H9 (cell line): ENCODE measurements around the gene LHFPL5. TPM values are rescaled to one million over a fixed set of nuclear protein-coding genes. Genes with fewer than 3 reads are reported as not detected.

Experiments
- DNase-seq: peaks from one replicate; pipeline ENCODE4 v3.0.0-alpha.2; 2017
- H2AFZ ChIP-seq: one replicate; pipeline ENCODE4 v1.6.1; 2013; ENCODE audit warnings: mild to moderate bottlenecking, low read length, control low read depth, moderate library complexity
- H2AK5ac ChIP-seq: 2 replicates; pipeline ENCODE4 v1.6.1; 2013; ENCODE audit warnings: low read length, control low read depth, mixed read lengths; ENCODE audit not compliant: insufficient read length
- H2BK120ac ChIP-seq: one replicate; pipeline ENCODE4 v1.6.1; 2013; ENCODE audit warnings: low read depth, mild to moderate bottlenecking, low read length, control low read depth, inconsistent platforms; ENCODE audit not compliant: poor library complexity, severe bottlenecking
- H2BK12ac ChIP-seq: 2 replicates; pipeline ENCODE4 v1.6.1; 2013; ENCODE audit warnings: low read length, control low read depth, mixed read lengths, low read depth; ENCODE audit not compliant: insufficient read length
- H2BK15ac ChIP-seq: 2 replicates; pipeline ENCODE4 v1.6.1; 2013; ENCODE audit warnings: low read depth, low read length, control low read depth
- H2BK20ac ChIP-seq: one replicate; pipeline ENCODE4 v1.6.1; 2013; ENCODE audit warnings: low read depth, mild to moderate bottlenecking, low read length, control low read depth, inconsistent platforms; ENCODE audit not compliant: poor library complexity, severe bottlenecking
- H2BK5ac ChIP-seq: 2 replicates; pipeline ENCODE4 v1.6.1; 2013; ENCODE audit warnings: low read length, control low read depth, mixed read lengths; ENCODE audit not compliant: insufficient read length
- H3K14ac ChIP-seq: 2 replicates; pipeline ENCODE4 v1.6.1; 2013; ENCODE audit warnings: low read length, control low read depth; ENCODE audit not compliant: insufficient read depth
- H3K18ac ChIP-seq: 2 replicates; pipeline ENCODE4 v1.6.1; 2013; ENCODE audit warnings: low read depth, mild to moderate bottlenecking, mixed read lengths, low read length, control low read depth; ENCODE audit not compliant: insufficient read length
- H3K23ac ChIP-seq: 2 replicates; pipeline ENCODE4 v1.6.1; 2013; ENCODE audit warnings: low read length, control low read depth, mixed read lengths, low read depth; ENCODE audit not compliant: insufficient read length
- H3K23me2 ChIP-seq: 2 replicates; pipeline ENCODE4 v1.6.1; 2013; ENCODE audit warnings: low read depth, mild to moderate bottlenecking, mixed read lengths, low read length, control low read depth; ENCODE audit not compliant: insufficient read length, poor library complexity, severe bottlenecking
- H3K27ac ChIP-seq: 2 replicates; pipeline ENCODE4 v1.5.1; 2013; ENCODE audit warnings: low read length, control low read depth, mixed read lengths, low read depth; ENCODE audit not compliant: insufficient read length
- H3K27me3 ChIP-seq: 2 replicates; pipeline ENCODE4 v1.6.1; 2013; ENCODE audit warnings: low read length, control low read depth, inconsistent platforms; ENCODE audit not compliant: insufficient read depth
- H3K4ac ChIP-seq: 2 replicates; pipeline ENCODE4 v1.6.1; 2013; ENCODE audit warnings: low read depth, mild to moderate bottlenecking, control low read depth, inconsistent platforms, low read length, moderate library complexity
- H3K4me1 ChIP-seq: 2 replicates; pipeline ENCODE4 v1.6.1; 2013; ENCODE audit warnings: low read length, control low read depth, inconsistent platforms; ENCODE audit not compliant: insufficient read depth
- H3K4me2 ChIP-seq: 2 replicates; pipeline ENCODE4 v1.6.1; 2013; ENCODE audit warnings: low read length, control low read depth, mixed read lengths; ENCODE audit not compliant: insufficient read length, insufficient read depth
- H3K56ac ChIP-seq: 2 replicates; pipeline ENCODE4 v1.6.1; 2013; ENCODE audit warnings: low read depth, mild to moderate bottlenecking, mixed read lengths, low read length, control low read depth; ENCODE audit not compliant: insufficient read length
- H3K79me1 ChIP-seq: 2 replicates; pipeline ENCODE4 v1.6.1; 2013; ENCODE audit warnings: low read depth, mild to moderate bottlenecking, moderate library complexity, low read length, control low read depth, inconsistent platforms; ENCODE audit not compliant: insufficient read depth, poor library complexity, severe bottlenecking
- H3K79me2 ChIP-seq: 2 replicates; pipeline ENCODE4 v1.6.1; 2013; ENCODE audit warnings: low read length, control low read depth, inconsistent platforms; ENCODE audit not compliant: insufficient read depth
- H3K9ac ChIP-seq: 2 replicates; pipeline ENCODE4 v1.6.1; 2013; ENCODE audit warnings: low read length, control low read depth, mixed read lengths; ENCODE audit not compliant: insufficient read length; ENCODE audit errors: extremely low read depth
- H3K9me3 ChIP-seq: one replicate; pipeline ENCODE4 v1.6.1; 2013; ENCODE audit warnings: low read depth, low read length, inconsistent platforms; ENCODE audit not compliant: control insufficient read depth
- H3T11ph ChIP-seq: one replicate; pipeline ENCODE4 v1.6.1; 2013; ENCODE audit warnings: mild to moderate bottlenecking, low read length, control low read depth, inconsistent platforms
- H4K20me1 ChIP-seq: one replicate; pipeline ENCODE4 v1.6.1; 2013; ENCODE audit not compliant: control insufficient read depth, insufficient read length, insufficient read depth
- H4K5ac ChIP-seq: 2 replicates; pipeline ENCODE4 v1.6.1; 2013; ENCODE audit warnings: low read depth, mild to moderate bottlenecking, mixed read lengths, low read length, control low read depth; ENCODE audit not compliant: insufficient read length
- H4K8ac ChIP-seq: replicated peaks from 2 replicates; pipeline ENCODE4 v1.6.1; 2013; ENCODE audit warnings: low read length, control low read depth, mixed read lengths, low read depth; ENCODE audit not compliant: insufficient read length
- H4K91ac ChIP-seq: 2 replicates; pipeline ENCODE4 v1.6.1; 2013; ENCODE audit warnings: low read depth, mild to moderate bottlenecking, moderate library complexity, mixed read lengths, low read length, control low read depth; ENCODE audit not compliant: insufficient read length
- H3K27ac Mint-ChIP-seq, 3 experiments: 2 replicates in 2 of 3; 3 replicates in 1 of 3; pipeline ENCODE4 v1.8.0; 2020 to 2021; ENCODE audit warnings: mixed read lengths in 3 of 3, mild to moderate bottlenecking in 1 of 3, moderate library complexity in 1 of 3
- H3K27me3 Mint-ChIP-seq: 2 replicates; pipeline ENCODE4 v1.8.0; 2021; ENCODE audit warnings: low read depth, mild to moderate bottlenecking, moderate library complexity, mixed read lengths
- H3K36me3 Mint-ChIP-seq, 3 experiments: 2 replicates in 2 of 3; 3 replicates in 1 of 3; pipeline ENCODE4 v1.8.0; 2020 to 2021; ENCODE audit warnings: low read depth in 3 of 3, mixed read lengths in 3 of 3; ENCODE audit not compliant: insufficient read depth in 1 of 3
- H3K4me1 Mint-ChIP-seq, 2 experiments: 2 replicates each; pipeline ENCODE4 v1.8.0; 2020; ENCODE audit warnings: mixed read lengths in 2 of 2
- H3K4me3 Mint-ChIP-seq, 2 experiments: 2 replicates in 1 of 2; 3 replicates in 1 of 2; pipeline ENCODE4 v1.8.0; 2020 to 2021; ENCODE audit warnings: mild to moderate bottlenecking in 2 of 2, mixed read lengths in 2 of 2, moderate library complexity in 1 of 2
- H3K9me3 Mint-ChIP-seq, 2 experiments: 2 replicates in 1 of 2; 3 replicates in 1 of 2; pipeline ENCODE4 v1.8.0; 2020; ENCODE audit warnings: mild to moderate bottlenecking in 2 of 2, mixed read lengths in 2 of 2, moderate library complexity in 1 of 2
- WGBS: extraction: QIAGEN DNeasy Blood & Tissue Kit; methylation state at CpG from one replicate; pipeline ENCODE4 v1.1.7; 2013; ENCODE audit warnings: missing lambda C conversion rate, low lambda C conversion rate, mixed read lengths; ENCODE audit not compliant: insufficient read length; ENCODE audit errors: extremely low coverage; 5-methylcytosine and 5-hydroxymethylcytosine counted together
- long read RNA-seq: library from polyadenylated mRNA; unstranded; transcript quantifications from one replicate; pipeline ENCODE4 v2.0.0, GENCODE V29; 2020
- total RNA-seq: library from RNA; stranded (reverse); gene quantifications from 2 replicates; pipeline ENCODE4 v1.2.1, GENCODE V29; 2021
- TF ChIP-seq, protein P1 (sequence below): fragments of 200-600 bp; sonication (generic); conservative IDR thresholded peaks from 3 replicates; pipeline ENCODE4 v1.8.0; 2021; ENCODE audit warnings: antibody characterized with exemption, mild to moderate bottlenecking

LHFPL5 gene
- not detected in 2 replicates for total RNA-seq
- long read RNA-seq = 0 reads

DNA sequence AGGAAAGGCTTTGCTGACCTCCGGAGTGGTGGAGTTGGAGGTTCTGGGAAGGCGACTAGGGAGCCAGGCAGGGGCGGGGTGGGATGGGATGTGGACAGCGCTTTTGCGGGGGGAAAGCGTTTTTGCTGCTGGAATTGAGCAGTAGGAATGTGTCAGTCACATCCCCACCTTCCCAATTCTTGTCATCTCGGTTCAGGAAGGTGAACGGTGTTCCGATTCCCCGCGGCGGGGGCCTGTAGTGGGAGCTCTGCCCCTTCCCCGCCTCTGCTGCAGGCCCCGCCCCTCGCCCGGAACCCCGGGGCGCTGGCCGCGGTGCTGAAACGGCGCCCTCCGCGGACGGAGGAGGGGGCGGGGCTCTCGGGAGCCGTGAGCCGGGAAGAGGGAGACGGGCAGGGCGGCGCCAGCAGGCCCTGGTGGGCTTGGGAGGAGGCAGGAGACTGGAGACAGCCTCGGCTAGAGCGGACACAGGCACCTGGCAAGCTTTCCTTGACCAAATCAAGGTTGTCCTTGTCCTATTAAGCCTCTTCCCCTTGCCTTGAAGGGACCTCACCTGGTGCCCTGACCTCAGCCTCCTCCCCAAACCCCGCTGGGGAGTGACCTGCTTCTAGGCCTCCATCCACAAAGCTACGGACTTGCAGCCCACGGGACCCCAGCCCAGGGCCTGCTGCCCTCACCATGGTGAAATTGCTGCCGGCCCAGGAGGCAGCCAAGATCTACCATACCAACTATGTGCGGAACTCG, at the start of gene LHFPL5:
Gene LHFPL5, plus strand, starts transcription at position 357 of the 741 bp plus-strand sequence. Its CDS starts 319 bp downstream, at position 676.
- peaks cover 11% of the 10 kb centered on the region for H3K27me3 Mint-ChIP-seq
- DNase-seq = peak; percentile 83
- Histone ChIP-seq H3K14ac (no peak within 1 kb of the TSS), H2BK5ac (no peak within 1 kb of the TSS), H2BK20ac (no peak within 1 kb of the TSS), H2AFZ (no peak within 1 kb of the TSS), H3K56ac (no peak within 1 kb of the TSS), H4K91ac (no peak within 1 kb of the TSS), H3K23ac (no peak within 1 kb of the TSS), H3K23me2 (no peaks in the 10 kb centered on the region), H2BK120ac (no peak within 1 kb of the TSS), H3K79me2 (no peaks in the 10 kb centered on the region), H3K27ac (no peak within 1 kb of the TSS), H3K9me3 (no peaks in the 10 kb centered on the region), H3K9ac (no peak within 1 kb of the TSS), H4K8ac (no peak within 1 kb of the TSS), H2AK5ac (no peak within 1 kb of the TSS), H2BK12ac (no peak within 1 kb of the TSS), H4K5ac (no peak within 1 kb of the TSS), H3K79me1 (no peaks in the 10 kb centered on the region), H3K27me3 (no peaks in the 10 kb centered on the region), H2BK15ac (no peak within 1 kb of the TSS), H3K4ac (no peak within 1 kb of the TSS), H3K18ac (no peak within 1 kb of the TSS), H3T11ph (no peak within 1 kb of the TSS), H3K4me1 (no peaks in the 10 kb centered on the region; the same call in 1 of the 2 replicates), H4K20me1 (no peaks in the 10 kb centered on the region), H3K4me2 (peak within 1 kb of the TSS; percentile 34)
- H3K27ac Mint-ChIP-seq = no peak within 1 kb of the TSS
- no peaks in the 10 kb centered on the region for H3K36me3 Mint-ChIP-seq
- H3K4me3 Mint-ChIP-seq = peak within 1 kb of the TSS; percentile 66 to 81
- H3K9me3 Mint-ChIP-seq = no peaks in the 10 kb centered on the region; a peak in 1 of 5 replicates
- TF ChIP-seq, protein P1, sequence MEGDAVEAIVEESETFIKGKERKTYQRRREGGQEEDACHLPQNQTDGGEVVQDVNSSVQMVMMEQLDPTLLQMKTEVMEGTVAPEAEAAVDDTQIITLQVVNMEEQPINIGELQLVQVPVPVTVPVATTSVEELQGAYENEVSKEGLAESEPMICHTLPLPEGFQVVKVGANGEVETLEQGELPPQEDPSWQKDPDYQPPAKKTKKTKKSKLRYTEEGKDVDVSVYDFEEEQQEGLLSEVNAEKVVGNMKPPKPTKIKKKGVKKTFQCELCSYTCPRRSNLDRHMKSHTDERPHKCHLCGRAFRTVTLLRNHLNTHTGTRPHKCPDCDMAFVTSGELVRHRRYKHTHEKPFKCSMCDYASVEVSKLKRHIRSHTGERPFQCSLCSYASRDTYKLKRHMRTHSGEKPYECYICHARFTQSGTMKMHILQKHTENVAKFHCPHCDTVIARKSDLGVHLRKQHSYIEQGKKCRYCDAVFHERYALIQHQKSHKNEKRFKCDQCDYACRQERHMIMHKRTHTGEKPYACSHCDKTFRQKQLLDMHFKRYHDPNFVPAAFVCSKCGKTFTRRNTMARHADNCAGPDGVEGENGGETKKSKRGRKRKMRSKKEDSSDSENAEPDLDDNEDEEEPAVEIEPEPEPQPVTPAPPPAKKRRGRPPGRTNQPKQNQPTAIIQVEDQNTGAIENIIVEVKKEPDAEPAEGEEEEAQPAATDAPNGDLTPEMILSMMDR = no peak; the same call in 2 of the 3 replicates
- peaks cover 20 to 24% of the 10 kb centered on the region in 2 experiments for H3K4me1 Mint-ChIP-seq
- no CpG with 5 or more reads among the region's 40 CpGs for WGBS
